ENCODE measurements around the gene ZNHIT2. TPM values are rescaled to one million over a fixed set of nuclear protein-coding genes. Genes with fewer than 3 reads are reported as not detected.

The ZNHIT2 gene
- total and polyA plus RNA-seq, 10 of the 15 experiments (the other 5 are each of a cell fraction or from before 2014, with no cell fraction given): 0.24 to 20.4 (median 15.5) TPM; not detected in 1

GRCh38 chr11:65110354-65110861 is 7.1 kb downstream of the ZNHIT2 start:
- Histone ChIP-seq H3K36me3 (ENCODE audit: control insufficient read depth in 2 of 2, insufficient read depth in 2 of 2, low read length in 1 of 2) (peaks cover 6 to 16% of the 10 kb centered on the region in 2 experiments; a peak in 3 of 4 replicates), H3K9ac (ENCODE audit: control insufficient read depth, insufficient read depth, low read length) (no peak overlapping the region), H3K4me2 (ENCODE audit: control insufficient read depth, insufficient read depth) (no peak overlapping the region), H3K27ac (ENCODE audit: control insufficient read depth, insufficient read depth) (0 out of 2 replicates have a peak overlapping the region, but pooled peaks have one; percentile 2), H4K20me1 (ENCODE audit: control insufficient read depth, insufficient read depth) (no peaks in the 10 kb centered on the region; the same call in 1 of the 2 replicates), H3K9me3 (replicated peaks; ENCODE audit: control insufficient read depth, insufficient read depth, low read length) (no peaks in the 10 kb centered on the region), H3K4me3 (no peak overlapping the region), H3K27me3 (replicated peaks in 1 of 2; ENCODE audit: control insufficient read depth in 2 of 2, insufficient read depth in 2 of 2, low read length in 1 of 2) (no peaks in the 10 kb centered on the region), H3K79me2 (ENCODE audit: control insufficient read depth, insufficient read depth, low read length) (0 out of 2 replicates have a peak, but pooled peaks cover 2% of the 10 kb centered on the region), H3K4me1 (ENCODE audit: control insufficient read depth, insufficient read depth, low read length) (peaks cover 15% of the 10 kb centered on the region), H2AFZ (ENCODE audit: control insufficient read depth, low read depth, low read length) (no peak overlapping the region)
- FAIRE-seq: peak; percentile 96
- DNase-seq (ENCODE audit: low read depth, low spot score): no peak
- in situ Hi-C loops (cut with MboI) (no loop called here), intact Hi-C loops (cut with micrococcal nuclease; ENCODE audit: unreplicated experiment) (loop anchor here (5.0 to 10.0 kb wide), 4 partner anchors 72 to 336 kb away; partner anchors contain the start of genes ATG2A, CAPN1, DPF2 and SF1)
- ChIA-PET CTCF (interaction anchor here (0.6 to 6.3 kb wide), 34 partner anchors 8 to 793 kb away, joined by 3 to 93 read pairs (median 4); partner anchors contain the start of genes ARL2, BATF2, CAPN1 and CDC42BPG), POLR2A (interaction anchor here (0.6 to 2.7 kb wide), 11 partner anchors 11 to 707 kb away, joined by 3 to 11 read pairs (median 4); partner anchors contain the start of genes FAU and MRPL49), RAD21 (ENCODE audit: unreplicated experiment) (interaction anchor here (0.8 to 3.8 kb wide), 12 partner anchors 11 to 264 kb away, joined by 3 to 59 read pairs (median 8); partner anchors contain the start of genes ARL2, CAPN1, CDC42EP2 and FAU), SMC1A (ENCODE audit: uncharacterized antibody, unreplicated experiment) (interaction anchor here (0.6 to 3.1 kb wide), 12 partner anchors 8 to 263 kb away, joined by 3 to 27 read pairs (median 4); partner anchors contain the start of genes CAPN1, FAU, MRPL49 and SNX15)
- ATAC-seq: peak; percentile 62
- WGBS (ENCODE audit: insufficient coverage, insufficient replicate concordance, low lambda C conversion rate, missing lambda C conversion rate): 14% methylated on average over 18 of the region's 18 CpGs
- no TSS peak for BruUV-seq (replicated peaks)
- TF ChIP-seq NBN (IDR thresholded peaks at IDR 0.05): 0 out of 2 replicates have a peak, but pooled peaks have one; percentile 31
- TF ChIP-seq, protein P1, sequence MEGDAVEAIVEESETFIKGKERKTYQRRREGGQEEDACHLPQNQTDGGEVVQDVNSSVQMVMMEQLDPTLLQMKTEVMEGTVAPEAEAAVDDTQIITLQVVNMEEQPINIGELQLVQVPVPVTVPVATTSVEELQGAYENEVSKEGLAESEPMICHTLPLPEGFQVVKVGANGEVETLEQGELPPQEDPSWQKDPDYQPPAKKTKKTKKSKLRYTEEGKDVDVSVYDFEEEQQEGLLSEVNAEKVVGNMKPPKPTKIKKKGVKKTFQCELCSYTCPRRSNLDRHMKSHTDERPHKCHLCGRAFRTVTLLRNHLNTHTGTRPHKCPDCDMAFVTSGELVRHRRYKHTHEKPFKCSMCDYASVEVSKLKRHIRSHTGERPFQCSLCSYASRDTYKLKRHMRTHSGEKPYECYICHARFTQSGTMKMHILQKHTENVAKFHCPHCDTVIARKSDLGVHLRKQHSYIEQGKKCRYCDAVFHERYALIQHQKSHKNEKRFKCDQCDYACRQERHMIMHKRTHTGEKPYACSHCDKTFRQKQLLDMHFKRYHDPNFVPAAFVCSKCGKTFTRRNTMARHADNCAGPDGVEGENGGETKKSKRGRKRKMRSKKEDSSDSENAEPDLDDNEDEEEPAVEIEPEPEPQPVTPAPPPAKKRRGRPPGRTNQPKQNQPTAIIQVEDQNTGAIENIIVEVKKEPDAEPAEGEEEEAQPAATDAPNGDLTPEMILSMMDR (IDR thresholded peaks at IDR 0.05 in 2 of 3, conservative IDR thresholded peaks at IDR 0.05 in 1 of 3; ENCODE audit: control insufficient read depth in 2 of 3, extremely low read depth in 1 of 3, insufficient read depth in 1 of 3, low read depth in 3 of 3, low read length in 3 of 3): peak; percentile 97 to 99 (median 99)
- TF ChIP-seq MEF2A (IDR thresholded peaks at IDR 0.05; ENCODE audit: insufficient read depth, low read depth, low read length): 0 out of 2 replicates have a peak, but pooled peaks have one; percentile 32
- peak; percentile 35; the same call in 1 of the 2 replicates for TF ChIP-seq SPI1 (IDR thresholded peaks at IDR 0.05; ENCODE audit: borderline replicate concordance, insufficient read depth, low read depth, low read length)
- no peak for TF ChIP-seq SIX5 (IDR thresholded peaks at IDR 0.05; ENCODE audit: low read depth, low read length, severe bottlenecking)
- TF ChIP-seq CREM (IDR thresholded peaks at IDR 0.05; ENCODE audit: low read depth): 0 out of 2 replicates have a peak, but pooled peaks have one; percentile 8
- TF ChIP-seq BHLHE40 (IDR thresholded peaks at IDR 0.05; ENCODE audit: borderline replicate concordance in 1 of 2, low read depth in 2 of 2, low read length in 1 of 2): peak in 1 of 2 experiments; percentile 56; a peak in 1 of 4 replicates
- TF ChIP-seq ZNF592 (IDR thresholded peaks at IDR 0.05): no peak
- TF ChIP-seq TAF1 (IDR thresholded peaks at IDR 0.05; ENCODE audit: borderline replicate concordance, low read depth, low read length): no peak
- peak; percentile 82 for TF ChIP-seq SMC3 (IDR thresholded peaks at IDR 0.05; ENCODE audit: borderline replicate concordance, low read length)
- TF ChIP-seq, protein P2, sequence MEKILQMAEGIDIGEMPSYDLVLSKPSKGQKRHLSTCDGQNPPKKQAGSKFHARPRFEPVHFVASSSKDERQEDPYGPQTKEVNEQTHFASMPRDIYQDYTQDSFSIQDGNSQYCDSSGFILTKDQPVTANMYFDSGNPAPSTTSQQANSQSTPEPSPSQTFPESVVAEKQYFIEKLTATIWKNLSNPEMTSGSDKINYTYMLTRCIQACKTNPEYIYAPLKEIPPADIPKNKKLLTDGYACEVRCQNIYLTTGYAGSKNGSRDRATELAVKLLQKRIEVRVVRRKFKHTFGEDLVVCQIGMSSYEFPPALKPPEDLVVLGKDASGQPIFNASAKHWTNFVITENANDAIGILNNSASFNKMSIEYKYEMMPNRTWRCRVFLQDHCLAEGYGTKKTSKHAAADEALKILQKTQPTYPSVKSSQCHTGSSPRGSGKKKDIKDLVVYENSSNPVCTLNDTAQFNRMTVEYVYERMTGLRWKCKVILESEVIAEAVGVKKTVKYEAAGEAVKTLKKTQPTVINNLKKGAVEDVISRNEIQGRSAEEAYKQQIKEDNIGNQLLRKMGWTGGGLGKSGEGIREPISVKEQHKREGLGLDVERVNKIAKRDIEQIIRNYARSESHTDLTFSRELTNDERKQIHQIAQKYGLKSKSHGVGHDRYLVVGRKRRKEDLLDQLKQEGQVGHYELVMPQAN (conservative IDR thresholded peaks at IDR 0.05): no peak
- no peak for TF ChIP-seq CHD1 (IDR thresholded peaks at IDR 0.05; ENCODE audit: low read depth, low read length)
- peak; percentile 52; the same call in 1 of the 2 replicates for TF ChIP-seq TARDBP (IDR thresholded peaks at IDR 0.05; ENCODE audit: borderline replicate concordance)
- TF ChIP-seq RAD21 (IDR thresholded peaks at IDR 0.05; ENCODE audit: insufficient read depth, low read depth, low read length): peak; percentile 57

Data from GM12878 (cell line).